Measurements from ENCODE around the gene PTRH2. TPM values are rescaled to one million over a fixed set of nuclear protein-coding genes. Genes with fewer than 3 reads are reported as not detected.

The PTRH2 gene
- total RNA-seq, 1 experiment from 2014 or later = 40.8 TPM

DNA sequence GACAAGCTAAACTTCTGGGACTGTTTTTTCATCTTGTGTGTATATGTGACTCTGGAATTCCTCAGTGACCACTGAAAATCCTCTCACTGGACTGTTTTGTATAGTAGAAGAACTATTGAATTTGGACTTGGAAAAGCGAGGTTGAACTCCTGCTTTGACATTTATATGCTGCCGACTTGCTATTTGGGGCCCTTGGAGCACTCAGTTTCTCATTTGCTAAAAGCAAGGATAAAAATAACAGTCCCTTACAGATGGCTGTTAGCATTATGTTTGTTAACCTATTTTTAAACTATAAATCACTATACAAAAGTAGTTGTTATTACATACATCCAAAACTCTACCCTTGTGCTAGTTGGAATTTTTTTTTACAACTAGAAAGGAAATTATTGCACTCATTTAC is 9.2 kb upstream of the PTRH2 start:
- no peaks in the 10 kb centered on the region for H4K20me1 ChIP-seq (ENCODE audit: control insufficient read depth, insufficient read depth, insufficient read length)
- H3K27ac ChIP-seq (ENCODE audit: insufficient read length, low read depth, low read length) = no peak overlapping the region
- no peak overlapping the region for H3K4me2 ChIP-seq (ENCODE audit: insufficient read depth, insufficient read length, low read length)
- no peak overlapping the region for H3K14ac ChIP-seq (ENCODE audit: insufficient read depth, low read length)
- H2BK15ac ChIP-seq (ENCODE audit: low read depth, low read length) = no peak overlapping the region
- H3K79me1 ChIP-seq (ENCODE audit: insufficient read depth, low read depth, low read length, poor library complexity, severe bottlenecking) = peaks cover 4% of the 10 kb centered on the region
- no peak overlapping the region for H3K18ac ChIP-seq (ENCODE audit: insufficient read length, low read depth, low read length)
- H3K9me3 ChIP-seq (ENCODE audit: control insufficient read depth, low read depth, low read length) = no peaks in the 10 kb centered on the region
- no peaks in the 10 kb centered on the region for H3K27me3 ChIP-seq (ENCODE audit: insufficient read depth, low read length)
- H2AK5ac ChIP-seq (ENCODE audit: insufficient read length, low read length) = no peak overlapping the region
- WGBS (ENCODE audit: extremely low coverage, insufficient read length, low lambda C conversion rate) = no CpG with 5 or more reads among the region's 2 CpGs
- H3K9ac ChIP-seq (ENCODE audit: extremely low read depth, insufficient read length, low read length) = no peak overlapping the region
- H4K5ac ChIP-seq (ENCODE audit: insufficient read length, low read depth, low read length) = no peak overlapping the region
- no peaks in the 10 kb centered on the region for H3K4me1 ChIP-seq (ENCODE audit: insufficient read depth, low read length)
- no peak overlapping the region for H3K4me3 Mint-ChIP-seq
- no peak overlapping the region for H2BK20ac ChIP-seq (ENCODE audit: low read depth, low read length, poor library complexity, severe bottlenecking)
- H3K56ac ChIP-seq (ENCODE audit: insufficient read length, low read depth, low read length) = no peak overlapping the region
- no peak overlapping the region for H3K4ac ChIP-seq (ENCODE audit: low read depth, low read length)
- no peak for DNase-seq
- no peak overlapping the region for H4K8ac ChIP-seq (replicated peaks; ENCODE audit: insufficient read length, low read depth, low read length)
- no peak overlapping the region for H2BK5ac ChIP-seq (ENCODE audit: insufficient read length, low read length)
- peaks cover 7% of the 10 kb centered on the region; the same call in 1 of the 2 replicates for H3K79me2 ChIP-seq (ENCODE audit: insufficient read depth, low read length)
- H2BK120ac ChIP-seq (ENCODE audit: low read depth, low read length, poor library complexity, severe bottlenecking) = no peak overlapping the region
- no peaks in the 10 kb centered on the region for H3K4me1 Mint-ChIP-seq
- H2BK12ac ChIP-seq (ENCODE audit: insufficient read length, low read depth, low read length) = no peak overlapping the region
- TF ChIP-seq, protein P1, sequence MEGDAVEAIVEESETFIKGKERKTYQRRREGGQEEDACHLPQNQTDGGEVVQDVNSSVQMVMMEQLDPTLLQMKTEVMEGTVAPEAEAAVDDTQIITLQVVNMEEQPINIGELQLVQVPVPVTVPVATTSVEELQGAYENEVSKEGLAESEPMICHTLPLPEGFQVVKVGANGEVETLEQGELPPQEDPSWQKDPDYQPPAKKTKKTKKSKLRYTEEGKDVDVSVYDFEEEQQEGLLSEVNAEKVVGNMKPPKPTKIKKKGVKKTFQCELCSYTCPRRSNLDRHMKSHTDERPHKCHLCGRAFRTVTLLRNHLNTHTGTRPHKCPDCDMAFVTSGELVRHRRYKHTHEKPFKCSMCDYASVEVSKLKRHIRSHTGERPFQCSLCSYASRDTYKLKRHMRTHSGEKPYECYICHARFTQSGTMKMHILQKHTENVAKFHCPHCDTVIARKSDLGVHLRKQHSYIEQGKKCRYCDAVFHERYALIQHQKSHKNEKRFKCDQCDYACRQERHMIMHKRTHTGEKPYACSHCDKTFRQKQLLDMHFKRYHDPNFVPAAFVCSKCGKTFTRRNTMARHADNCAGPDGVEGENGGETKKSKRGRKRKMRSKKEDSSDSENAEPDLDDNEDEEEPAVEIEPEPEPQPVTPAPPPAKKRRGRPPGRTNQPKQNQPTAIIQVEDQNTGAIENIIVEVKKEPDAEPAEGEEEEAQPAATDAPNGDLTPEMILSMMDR (conservative IDR thresholded peaks at IDR 0.05) = no peak
- H3K36me3 Mint-ChIP-seq (ENCODE audit: insufficient read depth in 1 of 3, low read depth in 3 of 3) = peaks cover 0 to 4% (median 0%) of the 10 kb centered on the region in 3 experiments; a peak in 1 of 7 replicates
- no peak overlapping the region for H3T11ph ChIP-seq (ENCODE audit: low read length)
- H3K27ac Mint-ChIP-seq = no peak overlapping the region; a peak in 1 of 7 replicates
- no peaks in the 10 kb centered on the region for H3K9me3 Mint-ChIP-seq
- H3K27me3 Mint-ChIP-seq (ENCODE audit: low read depth) = no peaks in the 10 kb centered on the region
- no peak overlapping the region for H4K91ac ChIP-seq (ENCODE audit: insufficient read length, low read depth, low read length)
- H3K23me2 ChIP-seq (ENCODE audit: insufficient read length, low read depth, low read length, poor library complexity, severe bottlenecking) = no peaks in the 10 kb centered on the region
- no peak overlapping the region for H3K23ac ChIP-seq (ENCODE audit: insufficient read length, low read depth, low read length)
- H2AFZ ChIP-seq (ENCODE audit: low read length) = no peak overlapping the region
